Heart left ventricle (tissue), 13 donors: ENCODE data around the gene SLC7A6OS.

Source experiments
- CTCF ChIP-seq, 12 donors: fragments of 200-600 bp; sonication (generic) in 4 of 12; IDR thresholded peaks; one replicate each; pipeline versions ENCODE4 v1.5.0 to v1.8.0; 2018 to 2022; ENCODE audit warnings: antibody characterized with exemption in 12 of 12, mild to moderate bottlenecking in 5 of 12
- POLR2A ChIP-seq, 2 donors: fragments of 450-650 bp; IDR thresholded peaks; one replicate each; pipeline ENCODE4 v1.6.1; 2017; ENCODE audit warnings: antibody characterized with exemption in 2 of 2, mild to moderate bottlenecking in 2 of 2, moderate library complexity in 2 of 2
- donor health status: ischemic (EF 13 %, LVEDD 7.1; RV severe dilation, severe dysfunction).
- donor health status: DM: no; HTN: yes; CAD: no.
- donor health status: DM: no; HTN: no; CAD: no.
- donor health status: ischemic (EF 25% LVEDD 6.9; RV normal size, moderate dysfunction).
- donor health status: ischemic (EF 25% LVEDD 5.7; RV mildly dilated, moderate dysfunction).
- donor health status: ischemic (EF 35%, LVEDD 5.7; RV mildly dilated, moderate dysfunction).
- donor health status: nonischemic (EF 11% LVEDD 7.7; RV severe dilation, severe dysfunction).
- donor health status: DM: yes; HTN: yes; CAD: no.
- donor health status: PGD.
- donor health status: ischemic (EF 29% LVEDD 5.4; RV normal size, mild dysfunction).
- donor health status: nonischemic (EF 23%, LVEDD 6.1; RV moderate dilation, normal function).

- TF ChIP-seq CTCF (IDR thresholded peaks at IDR 0.05), result no peak
- TF ChIP-seq POLR2A (IDR thresholded peaks at IDR 0.05), result no peak
These were observed 59.8 kb downstream of the SLC7A6OS start for GRCh38 chr16:68250951-68251350.
